HG03064 (cell line): ENCODE measurements around the gene DLGAP3.

ENCODE experiments used
- ATAC-seq: cut with Tn5 transposase; IDR thresholded peaks from one replicate; pipeline ENCODE4 v1.9.1; 2021; ENCODE audit warnings: low read depth; ENCODE audit not compliant: unreplicated experiment

DLGAP3 gene

DNA sequence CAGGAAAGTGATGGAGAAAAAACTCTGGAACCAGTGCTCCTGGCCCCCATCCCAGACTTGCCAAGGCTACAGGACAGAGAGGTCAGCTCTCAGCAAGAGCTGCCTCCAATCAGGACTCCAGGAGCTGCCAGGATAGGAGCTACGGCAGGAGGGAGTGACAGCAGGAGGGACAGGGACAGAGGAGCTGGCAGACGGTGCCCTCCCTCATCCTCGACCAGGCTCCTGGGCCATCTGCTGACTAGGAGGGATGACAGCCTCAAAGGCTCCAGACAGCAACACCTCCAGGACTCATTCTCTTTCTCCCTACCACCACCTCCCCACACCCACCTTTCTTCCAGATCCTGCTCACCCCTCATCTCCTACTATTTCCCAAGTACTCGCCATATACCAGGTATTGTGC, 22.7 kb downstream of the DLGAP3 start:
- no peak for ATAC-seq

DNA sequence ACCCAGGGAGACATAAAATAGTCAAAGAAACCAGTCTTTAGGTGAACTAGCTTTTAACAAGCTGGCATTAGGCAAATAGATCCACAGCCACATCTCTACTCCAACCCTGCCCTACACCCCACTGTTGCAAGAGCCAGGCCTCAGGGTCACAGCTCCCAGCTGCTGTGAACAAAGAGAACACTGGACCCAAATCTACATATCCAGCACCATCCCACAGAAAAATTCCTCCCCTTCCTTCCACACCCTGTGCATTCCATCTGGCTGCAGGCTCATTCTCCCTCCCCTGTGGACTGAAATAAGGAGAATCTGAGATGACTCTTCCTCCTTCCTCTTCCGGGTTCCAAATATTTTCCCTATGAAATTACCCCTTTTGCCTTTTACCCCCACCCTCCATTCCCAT, 23.2 kb downstream of the DLGAP3 start:
- ATAC-seq = no peak

DNA sequence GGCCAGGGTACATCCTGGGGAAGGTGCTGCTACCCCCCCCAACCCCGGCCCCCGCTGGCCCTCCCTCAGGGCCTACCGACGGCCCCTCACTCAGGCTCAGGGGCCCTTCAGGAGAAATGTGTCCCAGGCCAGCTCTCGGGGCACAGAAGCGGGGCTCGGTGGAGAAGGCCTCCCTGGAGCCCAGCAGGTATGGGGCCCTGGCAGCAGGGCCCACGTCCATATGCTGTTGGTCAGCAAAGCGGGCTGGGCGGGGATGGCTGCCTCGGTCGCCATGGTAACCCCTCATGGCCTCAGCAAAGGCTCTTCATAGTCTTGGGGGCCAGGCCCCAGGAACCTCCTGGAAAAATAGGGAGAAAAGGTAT, 24.4 kb downstream of the DLGAP3 start:
- no peak for ATAC-seq

DNA sequence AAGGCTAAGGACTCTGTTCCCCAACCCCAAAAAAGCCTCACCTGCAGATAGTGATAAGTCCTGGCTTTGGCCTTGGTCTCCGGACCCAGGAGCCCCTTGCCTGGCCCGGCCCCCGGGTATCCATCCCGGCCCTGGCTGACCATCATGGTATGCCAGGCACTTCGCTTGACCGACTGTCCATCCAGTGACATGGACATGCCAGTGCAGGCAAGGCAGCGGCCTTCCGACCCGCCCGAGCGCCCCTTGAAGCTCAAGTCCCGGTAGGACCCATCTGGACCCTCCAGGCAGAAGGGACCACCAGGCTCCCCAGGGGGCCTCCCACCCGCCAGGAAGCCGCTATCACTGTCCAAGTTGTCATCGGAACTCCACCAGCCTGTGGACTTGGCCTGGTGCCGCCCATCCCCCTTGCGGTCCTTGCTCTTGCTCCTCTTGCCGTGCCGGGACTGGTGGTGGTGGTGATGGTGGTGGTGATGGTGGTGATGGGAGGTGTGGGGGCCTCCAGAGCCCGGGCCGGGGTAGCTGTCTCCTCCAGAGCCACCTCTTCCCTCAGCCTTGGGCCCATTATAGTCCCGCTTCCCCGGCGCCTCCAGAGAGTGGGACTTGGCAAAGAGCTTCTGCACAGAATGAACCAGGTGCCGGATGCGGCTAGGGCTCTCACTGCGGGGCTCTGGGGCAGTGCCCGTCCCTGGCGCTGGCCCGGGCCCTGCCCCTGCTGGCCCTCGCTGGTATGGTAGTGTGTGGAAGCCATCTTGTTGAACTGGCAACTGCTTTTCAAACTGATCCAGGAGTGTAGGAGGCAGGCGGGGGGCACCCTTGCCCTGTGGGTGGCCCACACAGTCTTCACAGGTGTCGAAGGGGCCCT, 25.0 kb downstream of the DLGAP3 start:
- no peak for ATAC-seq

DNA sequence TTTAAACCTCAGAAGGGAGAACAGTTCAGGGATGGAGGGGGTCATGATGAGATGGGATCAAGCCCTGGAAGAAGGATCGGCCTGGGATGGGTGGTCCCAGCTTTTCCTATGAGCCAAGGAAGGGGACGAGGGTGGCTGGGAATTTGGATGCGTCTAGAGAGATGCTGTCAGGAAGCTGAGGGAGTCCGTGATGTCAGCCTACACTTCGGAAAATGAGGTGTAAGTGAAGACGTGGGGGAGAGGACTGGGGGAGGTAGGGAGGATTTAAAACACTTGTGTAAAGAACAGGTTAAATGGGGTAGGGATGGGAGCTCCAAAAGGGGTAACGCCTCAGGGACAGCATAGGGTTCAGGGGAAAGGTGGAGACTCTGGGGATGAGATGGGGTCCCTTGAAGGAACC, 27.5 kb downstream of the DLGAP3 start:
- ATAC-seq = no peak

DNA sequence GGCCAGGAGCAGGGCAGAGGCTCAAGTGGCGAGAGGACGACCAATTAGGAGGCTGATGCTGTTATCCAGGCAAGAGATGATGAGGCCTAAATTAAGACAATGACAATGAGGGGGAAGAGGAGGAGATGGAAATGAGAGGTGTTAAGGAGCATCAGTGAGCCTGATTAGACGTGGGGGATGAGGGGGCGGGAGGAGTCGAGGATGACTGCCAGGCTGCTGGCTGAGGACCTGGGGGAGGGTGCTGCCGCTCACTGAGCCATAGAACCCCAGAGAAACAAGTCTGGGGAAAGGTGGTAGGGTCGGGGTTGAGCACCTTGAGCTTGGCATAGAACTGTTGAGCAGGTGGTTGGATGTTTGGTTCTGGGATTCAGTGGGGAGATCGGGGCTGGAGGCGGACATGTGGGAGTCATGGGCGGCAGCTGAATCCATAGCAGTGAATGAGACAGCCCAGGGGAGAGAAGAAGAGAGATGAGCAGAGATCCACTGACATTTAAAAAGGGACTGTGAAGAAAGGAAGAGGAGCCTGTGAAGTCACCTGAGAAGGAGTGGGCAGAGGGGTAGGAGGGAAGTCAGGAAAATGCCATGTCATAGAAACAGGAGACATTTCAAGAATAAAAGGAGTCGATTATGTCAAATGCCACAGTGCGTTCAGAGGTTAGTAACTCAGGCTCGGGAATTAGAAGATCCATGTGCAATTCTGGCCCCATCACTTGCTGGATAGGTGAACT, 28.5 kb downstream of the DLGAP3 start:
- ATAC-seq = no peak

DNA sequence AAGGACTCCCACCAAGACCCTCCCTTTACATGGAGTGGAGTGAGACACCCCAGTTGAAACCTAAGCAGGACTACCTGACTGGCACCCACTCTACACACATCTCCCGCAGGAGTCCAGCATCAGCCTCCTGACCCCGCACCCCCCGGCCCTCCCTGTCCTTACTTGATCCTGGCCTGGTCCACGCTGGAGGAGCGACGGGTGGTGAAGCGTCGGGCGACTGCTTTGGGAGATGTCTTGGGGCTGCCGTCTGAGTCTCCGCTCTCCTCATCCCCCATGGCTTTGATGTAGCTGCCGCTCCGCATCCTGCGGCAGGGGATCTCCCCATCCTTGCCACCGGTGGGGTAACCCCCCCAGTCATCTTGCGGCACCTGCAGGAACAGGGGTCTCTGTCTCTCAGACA, 29.5 kb downstream of the DLGAP3 start:
- ATAC-seq = no peak

DNA sequence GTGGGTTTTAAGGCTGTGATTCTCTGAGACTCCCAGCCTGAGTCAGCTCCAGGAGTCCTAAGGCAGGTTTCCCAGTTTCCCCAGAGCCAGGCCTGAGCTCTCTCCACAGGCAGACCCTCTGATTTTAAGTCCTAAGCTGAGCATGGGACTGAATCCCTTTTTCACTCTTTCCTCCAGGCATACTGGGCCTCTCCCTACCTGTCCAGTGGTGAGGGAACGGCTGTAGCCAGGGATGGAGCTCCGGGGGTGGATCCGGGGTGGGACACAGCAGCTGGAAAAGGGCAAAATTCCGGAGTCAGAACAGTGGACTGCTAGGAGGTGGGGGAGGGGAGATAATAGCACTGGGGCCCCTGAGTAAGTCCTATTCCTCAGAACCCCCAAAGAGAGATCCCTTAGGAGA, 30.0 kb downstream of the DLGAP3 start:
- ATAC-seq = no peak

DNA sequence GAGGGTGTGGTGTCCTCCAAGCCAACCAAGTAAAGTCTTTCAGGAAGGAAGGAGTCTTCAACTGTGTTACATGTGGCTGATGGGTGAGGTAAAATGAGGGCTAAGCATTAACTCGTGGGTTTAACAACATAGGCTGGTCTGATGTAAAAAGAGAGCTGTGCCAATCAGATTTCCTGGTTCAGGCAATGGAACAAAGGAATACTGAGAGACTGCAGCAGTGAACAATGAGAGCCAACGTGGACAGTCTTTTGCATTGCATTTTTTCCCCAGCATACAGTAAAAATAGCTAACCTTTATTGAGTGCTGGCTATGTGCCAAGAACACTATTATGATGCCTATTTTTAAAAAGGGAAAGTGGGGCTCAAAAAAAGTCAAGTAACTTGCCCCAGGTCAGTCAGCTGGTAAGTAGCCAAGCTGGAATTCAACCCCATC, 31.1 kb downstream of the DLGAP3 start:
- no peak for ATAC-seq

DNA sequence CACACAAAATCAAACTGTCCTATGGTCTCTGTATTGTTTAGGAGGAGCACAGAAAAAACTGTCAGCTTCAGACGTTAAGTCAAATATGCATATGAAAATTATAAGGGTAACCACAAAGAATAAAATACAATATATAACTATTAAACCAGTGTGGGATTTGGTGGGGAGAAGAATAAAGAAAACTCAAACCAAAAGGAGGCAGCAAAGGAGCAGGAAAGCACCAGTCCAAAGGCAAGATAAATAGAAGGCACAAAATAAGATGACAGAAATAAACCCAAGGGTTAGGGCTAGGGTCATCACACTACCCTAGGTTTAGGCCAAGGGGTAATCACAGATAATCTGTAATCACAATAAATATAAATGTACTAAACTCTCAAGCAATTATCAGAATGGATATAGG, 32.8 kb downstream of the DLGAP3 start:
- ATAC-seq = no peak

DNA sequence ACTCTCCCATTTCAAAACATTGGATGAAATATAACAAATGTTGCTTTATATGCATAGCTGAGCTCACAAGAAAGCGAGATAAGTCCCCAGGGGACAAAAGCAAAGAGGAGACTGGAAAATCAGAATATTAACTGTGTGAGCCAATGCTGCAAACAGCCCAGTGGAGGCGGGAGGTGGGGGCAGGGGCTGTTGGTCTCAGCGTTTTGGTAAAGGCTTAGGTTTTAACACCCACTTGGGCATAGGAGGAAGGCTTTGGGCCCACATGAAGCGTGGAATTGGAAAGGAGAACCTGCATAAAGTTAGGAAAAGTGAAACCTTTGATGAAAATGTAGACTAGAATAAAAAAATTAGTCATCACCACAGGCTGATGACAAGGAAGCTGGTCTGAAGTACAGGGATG, 39.7 kb downstream of the DLGAP3 start:
- ATAC-seq = no peak

DNA sequence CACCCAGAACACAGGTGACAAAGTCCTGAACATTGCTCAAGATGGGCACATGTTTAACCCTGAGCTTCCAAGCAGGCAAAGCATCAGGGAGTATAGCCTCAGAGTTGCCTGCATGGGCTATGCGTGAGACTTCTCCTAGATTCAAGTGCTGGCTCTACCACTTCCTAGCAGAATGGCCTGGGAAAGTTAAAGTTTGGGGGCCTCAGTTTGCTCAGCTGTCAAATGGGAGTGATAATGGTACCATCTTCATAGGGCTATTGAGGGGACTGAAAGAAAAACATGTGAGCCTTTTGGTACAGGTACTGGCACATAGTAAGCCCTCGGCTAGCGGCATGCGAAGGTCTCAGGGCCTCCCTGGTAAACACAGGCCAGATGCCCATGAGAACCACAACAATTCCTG, 41.9 kb downstream of the DLGAP3 start:
- ATAC-seq = no peak

DNA sequence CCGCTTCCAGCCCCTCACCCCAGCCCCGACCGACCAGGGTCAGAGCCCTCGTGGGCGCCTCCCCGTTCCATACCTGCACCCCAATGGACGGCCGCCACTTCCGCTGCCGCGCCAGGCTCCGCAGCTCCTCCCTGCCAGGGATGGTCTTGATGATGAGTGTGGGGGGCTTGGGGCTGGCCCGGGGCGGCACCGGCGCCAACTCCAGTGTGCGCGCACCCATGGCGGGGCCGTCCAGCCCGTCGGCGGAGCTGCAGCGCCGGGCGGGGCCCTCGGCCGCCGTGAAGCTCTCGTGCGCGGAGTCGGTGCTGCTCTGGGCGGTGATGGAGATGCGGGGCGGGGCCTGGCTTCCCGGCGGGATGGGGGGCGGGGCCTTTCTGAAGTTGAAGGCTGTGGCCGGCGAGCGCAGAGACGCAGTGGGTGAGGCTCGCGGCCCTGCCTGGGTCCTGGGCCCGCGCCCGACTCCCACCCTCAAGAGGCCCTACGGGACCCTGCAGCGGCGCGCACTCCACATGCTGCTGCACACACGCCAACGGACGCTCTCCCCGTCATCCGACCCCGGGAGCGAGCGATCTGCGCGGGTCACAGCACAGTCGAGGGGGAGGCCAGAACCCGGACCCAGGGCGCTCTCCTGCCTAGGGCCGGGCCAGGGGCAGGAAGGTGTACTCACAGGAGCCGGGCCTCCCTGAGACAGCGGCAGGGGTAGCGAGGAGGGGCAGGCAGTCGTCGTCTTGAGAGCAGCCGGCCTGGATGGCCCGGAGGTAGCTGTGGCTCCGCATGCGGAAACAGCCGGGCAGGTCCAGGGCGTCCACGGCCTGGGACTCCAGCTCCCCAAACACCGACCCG, 43.8 kb downstream of the DLGAP3 start:
- no peak for ATAC-seq

DNA sequence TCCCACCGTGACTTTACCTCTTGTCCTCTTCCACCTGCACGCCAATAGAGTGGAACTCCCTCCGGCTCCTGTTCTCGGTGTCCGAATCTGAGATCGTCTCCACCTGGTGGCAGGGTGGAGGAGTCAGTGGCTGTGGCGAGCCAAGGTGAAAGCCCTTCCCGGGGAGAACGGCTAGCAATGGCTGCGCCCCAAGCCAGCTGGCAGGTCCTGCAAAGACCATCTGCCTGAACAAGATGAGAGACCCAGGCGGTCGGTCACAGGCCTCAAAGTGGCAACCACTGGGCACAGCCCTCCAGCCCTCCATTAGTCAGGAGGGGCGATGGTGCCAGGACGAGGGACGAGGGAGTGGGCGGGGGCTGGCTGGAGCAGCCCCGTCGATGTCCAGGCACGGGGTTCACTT, 44.5 kb downstream of the DLGAP3 start:
- no peak for ATAC-seq

DNA sequence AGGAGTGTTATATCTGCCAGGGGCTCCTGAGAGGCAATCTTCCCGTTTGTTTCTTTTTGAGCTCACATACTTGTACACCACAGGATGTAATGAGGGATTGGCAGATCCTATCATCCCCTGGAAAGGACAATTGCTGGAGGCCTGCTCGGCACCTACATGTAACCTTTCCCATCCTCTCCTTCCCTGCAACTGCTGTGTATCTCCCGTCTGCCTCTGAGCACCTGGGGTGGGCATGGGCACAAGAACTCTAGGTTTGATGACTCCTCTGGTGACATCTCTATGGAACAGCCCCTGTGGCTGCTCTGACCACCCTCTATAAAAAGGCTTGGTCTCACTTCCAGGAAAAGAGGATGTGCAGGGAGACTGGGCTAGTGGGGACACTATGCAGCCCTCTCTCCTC, 44.9 kb downstream of the DLGAP3 start:
- no peak for ATAC-seq

DNA sequence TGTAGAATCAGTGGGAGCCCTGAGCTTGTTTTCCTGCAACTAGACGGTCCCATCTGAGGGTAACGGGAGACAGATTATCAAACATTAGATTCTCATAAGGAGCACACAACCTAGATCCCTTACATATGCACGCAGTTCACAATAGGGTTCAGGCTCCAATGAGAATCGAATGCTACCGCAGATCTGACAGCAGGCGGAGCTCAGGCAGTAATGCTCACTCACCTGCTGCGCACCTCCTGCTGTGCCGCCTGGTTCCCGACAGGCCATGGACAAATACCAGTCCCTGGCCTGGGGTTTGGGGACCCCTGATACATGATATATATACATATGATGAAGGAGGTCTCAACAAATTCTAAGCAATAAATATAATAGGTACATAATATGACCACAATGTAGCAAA, 50.2 kb downstream of the DLGAP3 start:
- ATAC-seq = no peak

DNA sequence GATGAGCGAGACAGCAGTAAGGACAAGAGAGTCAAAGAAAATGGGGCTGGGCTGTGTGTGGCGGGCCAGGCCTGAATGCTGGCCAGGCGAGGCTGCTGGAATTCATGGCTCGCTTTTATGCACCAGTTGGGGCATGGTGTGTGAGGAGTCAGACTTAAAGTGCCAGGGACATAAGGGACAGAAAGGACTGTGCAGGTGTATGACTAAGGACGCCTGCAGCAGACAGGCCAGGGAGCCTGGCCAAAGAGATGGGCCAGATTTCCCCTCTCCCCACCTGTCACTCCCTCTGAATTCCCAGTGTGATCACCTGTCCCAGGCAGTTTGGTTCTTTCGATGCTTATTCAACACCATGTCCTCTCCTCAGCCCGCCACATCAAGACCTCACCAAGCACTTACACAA, 53.0 kb downstream of the DLGAP3 start:
- ATAC-seq = no peak

DNA sequence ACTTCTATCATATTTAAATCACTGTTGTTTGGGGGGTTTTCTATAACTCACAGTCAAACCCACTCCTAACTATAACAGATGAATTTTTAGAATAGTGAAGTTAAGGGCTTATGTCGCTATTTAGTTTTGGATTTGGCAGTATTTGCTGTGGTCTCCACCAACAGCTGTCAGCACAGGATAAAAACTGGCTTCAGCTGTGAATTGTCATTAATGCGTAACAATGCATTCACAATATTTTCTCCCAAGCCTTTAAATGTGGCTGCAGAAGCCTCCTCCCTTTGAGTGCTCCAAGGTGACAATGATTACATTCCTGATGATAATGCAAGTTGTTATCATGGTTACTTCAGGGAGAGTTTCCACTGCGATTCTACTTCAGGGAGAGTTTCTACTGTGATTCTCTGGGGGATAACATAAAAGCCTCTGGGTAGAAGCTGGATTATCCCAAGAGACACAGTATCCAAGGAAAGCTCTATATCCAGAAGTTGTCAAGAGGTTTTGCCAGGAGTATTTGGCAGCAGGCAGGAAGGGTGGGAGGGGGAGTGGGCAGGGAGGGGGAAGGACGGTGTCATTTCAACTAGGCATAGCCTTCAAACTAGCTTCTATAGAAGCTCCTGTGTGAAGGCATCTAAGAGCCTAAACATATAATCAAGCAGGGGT, 55.0 kb downstream of the DLGAP3 start:
- ATAC-seq = no peak

DNA sequence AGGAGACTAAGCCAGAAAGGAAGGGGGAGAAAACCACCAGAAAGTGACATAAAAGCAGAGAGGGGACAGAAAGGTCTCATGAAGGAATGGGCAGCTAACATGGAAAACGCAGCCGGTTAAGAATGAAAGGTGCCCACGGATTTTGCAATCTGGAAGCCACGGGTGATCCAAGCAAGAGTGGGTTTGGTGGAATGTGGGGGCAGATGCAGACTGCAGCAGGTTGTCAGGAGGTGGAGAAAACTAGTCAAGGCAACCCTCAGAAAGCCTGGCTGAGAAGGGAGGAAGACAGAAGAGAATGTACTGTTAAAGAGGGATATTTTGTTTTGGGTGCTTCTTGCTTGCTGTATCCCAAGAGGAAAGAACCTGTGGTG, 57.3 kb downstream of the DLGAP3 start:
- no peak for ATAC-seq

DNA sequence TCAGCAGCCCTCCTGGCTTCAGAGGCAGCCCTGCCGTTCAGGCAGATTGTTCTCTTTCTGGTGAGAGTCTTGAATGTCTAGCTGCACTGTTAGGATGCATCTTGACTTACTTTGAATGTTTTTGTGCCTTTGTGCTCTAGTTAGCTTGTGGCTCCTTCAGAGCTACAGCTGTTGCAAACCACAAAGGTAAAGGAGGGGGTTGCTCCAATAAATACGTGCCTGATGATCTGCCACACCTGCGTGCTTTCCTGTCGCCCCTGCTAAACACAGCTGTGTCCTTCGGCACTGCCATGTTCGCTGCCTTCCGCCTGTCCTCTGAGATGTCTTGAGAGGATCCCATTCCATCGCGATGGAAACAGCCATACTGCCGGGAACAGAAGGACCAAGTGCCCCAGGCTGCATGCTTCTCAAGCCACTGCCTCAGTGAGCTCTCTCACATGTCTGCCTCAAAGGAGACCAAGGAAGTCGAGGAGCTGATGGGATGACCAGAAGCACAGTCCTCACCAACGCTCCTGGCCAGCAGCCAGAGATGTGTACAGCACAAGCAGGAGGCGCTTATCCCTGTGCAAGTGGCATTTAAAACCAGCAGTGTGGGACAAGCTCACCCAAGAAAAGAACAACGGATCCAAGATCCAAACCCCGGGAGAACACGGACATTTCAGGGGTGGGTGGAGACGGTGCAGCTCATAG, 57.9 kb downstream of the DLGAP3 start:
- ATAC-seq = no peak
